Suprapubic skin (tissue), 3 donors: ENCODE results near the gene ANXA4.

Source experiments
- EP300 ChIP-seq: sonication (generic); formaldehyde crosslinking; IDR thresholded peaks from one replicate; pipeline ENCODE4 v1.6.1; 2017; ENCODE audit warnings: antibody characterized with exemption
- POLR2A ChIP-seq, 2 donors: fragments of 450-650 bp; IDR thresholded peaks; one replicate each; pipeline ENCODE4 v1.6.1; 2017; ENCODE audit warnings: antibody characterized with exemption in 2 of 2, mild to moderate bottlenecking in 2 of 2, moderate library complexity in 2 of 2
- TF ChIP-seq, protein P1 (sequence below), 2 donors: fragments of 200-600 bp in 1 of 2; fragments of 450-650 bp in 1 of 2; sonication (generic) in 1 of 2; IDR thresholded peaks; one replicate each; pipeline ENCODE4 v1.5.1; 2016 to 2019; ENCODE audit warnings: antibody characterized with exemption in 2 of 2, mild to moderate bottlenecking in 1 of 2, moderate library complexity in 1 of 2

DNA sequence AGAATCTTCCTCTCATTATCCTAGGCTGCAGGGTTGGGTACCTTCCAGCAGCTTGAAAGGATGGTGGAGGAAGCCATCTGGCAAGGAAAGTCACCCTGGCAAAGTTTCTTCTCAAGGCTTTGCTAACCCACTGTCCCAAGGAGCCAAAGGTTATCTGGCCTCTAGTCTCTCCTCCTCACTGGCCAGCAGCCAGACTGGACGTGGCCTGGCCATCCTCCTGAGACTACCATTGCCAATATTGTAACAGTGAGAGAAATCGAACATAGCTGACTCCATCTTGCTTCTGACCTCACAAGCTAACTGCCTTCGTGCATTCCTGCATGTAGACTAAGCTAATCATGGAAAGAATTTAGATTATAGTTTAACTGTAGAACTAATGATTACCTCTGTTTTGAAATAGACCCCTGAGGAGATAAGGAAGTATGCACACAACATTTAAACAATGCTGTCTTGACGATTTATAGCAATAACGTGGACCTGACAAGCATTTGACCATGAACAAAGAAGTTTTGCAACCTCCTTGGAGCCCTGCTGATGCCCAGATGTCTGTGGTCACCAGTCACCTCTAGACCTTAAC is 7.8 kb upstream of the ANXA4 start:
- TF ChIP-seq, protein P1, sequence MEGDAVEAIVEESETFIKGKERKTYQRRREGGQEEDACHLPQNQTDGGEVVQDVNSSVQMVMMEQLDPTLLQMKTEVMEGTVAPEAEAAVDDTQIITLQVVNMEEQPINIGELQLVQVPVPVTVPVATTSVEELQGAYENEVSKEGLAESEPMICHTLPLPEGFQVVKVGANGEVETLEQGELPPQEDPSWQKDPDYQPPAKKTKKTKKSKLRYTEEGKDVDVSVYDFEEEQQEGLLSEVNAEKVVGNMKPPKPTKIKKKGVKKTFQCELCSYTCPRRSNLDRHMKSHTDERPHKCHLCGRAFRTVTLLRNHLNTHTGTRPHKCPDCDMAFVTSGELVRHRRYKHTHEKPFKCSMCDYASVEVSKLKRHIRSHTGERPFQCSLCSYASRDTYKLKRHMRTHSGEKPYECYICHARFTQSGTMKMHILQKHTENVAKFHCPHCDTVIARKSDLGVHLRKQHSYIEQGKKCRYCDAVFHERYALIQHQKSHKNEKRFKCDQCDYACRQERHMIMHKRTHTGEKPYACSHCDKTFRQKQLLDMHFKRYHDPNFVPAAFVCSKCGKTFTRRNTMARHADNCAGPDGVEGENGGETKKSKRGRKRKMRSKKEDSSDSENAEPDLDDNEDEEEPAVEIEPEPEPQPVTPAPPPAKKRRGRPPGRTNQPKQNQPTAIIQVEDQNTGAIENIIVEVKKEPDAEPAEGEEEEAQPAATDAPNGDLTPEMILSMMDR (IDR thresholded peaks at IDR 0.05): no peak
- TF ChIP-seq POLR2A (IDR thresholded peaks at IDR 0.05) (no peak), EP300 (no peak)
